Measurements from ENCODE around the gene LHFPL2. TPM values are rescaled to one million over a fixed set of nuclear protein-coding genes. Genes with fewer than 3 reads are reported as not detected.

The LHFPL2 gene
- total and polyA plus RNA-seq, 2 experiments from 2014 or later: 10.6 to 50.8 TPM

GRCh38 chr5:78626009-78626571, 22.5 kb downstream of the LHFPL2 start:
- no peak overlapping the region for H3K4me2 ChIP-seq
- H3K9me2 ChIP-seq (ENCODE audit: insufficient read depth): no peaks in the 10 kb centered on the region
- Mint-ChIP-seq H3K36me3 (ENCODE audit: low read depth) (peaks cover 81% of the 10 kb centered on the region), H3K4me3 (no peak overlapping the region), H3K27ac (0 out of 2 replicates have a peak overlapping the region, but pooled peaks have one; percentile 3), H3K27me3 (ENCODE audit: insufficient read depth, low read depth, poor library complexity) (peaks cover 4% of the 10 kb centered on the region), H3K9me3 (peaks cover 10% of the 10 kb centered on the region), H3K4me1 (peaks cover 23% of the 10 kb centered on the region)
- ATAC-seq: no peak
- H3K27ac ChIP-seq (ENCODE audit: low read depth): no peak overlapping the region
- H3K27me3 ChIP-seq (ENCODE audit: insufficient read depth): no peaks in the 10 kb centered on the region
- H3K36me3 ChIP-seq (ENCODE audit: insufficient read depth): peaks cover 21% of the 10 kb centered on the region; the same call in 1 of the 2 replicates
- TF ChIP-seq NANOG (IDR thresholded peaks at IDR 0.05; ENCODE audit: borderline replicate concordance) (no peak), EZH2phosphoT487 (IDR thresholded peaks at IDR 0.05; ENCODE audit: unreplicated experiment) (no peak), ZNF331 (CRISPR knock-in tag; IDR thresholded peaks at IDR 0.05; ENCODE audit: low read depth) (no peak), JUNB (IDR thresholded peaks at IDR 0.05; ENCODE audit: unreplicated experiment) (no peak), ZNF462 (CRISPR knock-in tag; IDR thresholded peaks at IDR 0.05) (no peak), ETS1 (IDR thresholded peaks at IDR 0.05) (no peak), STAT1 (IDR thresholded peaks at IDR 0.05; ENCODE audit: unreplicated experiment) (no peak), ZNF114 (CRISPR knock-in tag; IDR thresholded peaks at IDR 0.05) (no peak), POLR2AphosphoS5 (IDR thresholded peaks at IDR 0.05; ENCODE audit: low read depth) (no peak), CTCF (conservative IDR thresholded peaks at IDR 0.05; ENCODE audit: low read depth in 2 of 2) (no peak), REST (IDR thresholded peaks at IDR 0.05; ENCODE audit: unreplicated experiment) (no peak)
- no peaks in the 10 kb centered on the region for H3K4me1 ChIP-seq (ENCODE audit: insufficient read depth)
- no peak overlapping the region for H2AFZ ChIP-seq
- H4K20me1 ChIP-seq (replicated peaks; ENCODE audit: insufficient read depth): peaks cover 57% of the 10 kb centered on the region
- H3F3A ChIP-seq (replicated peaks; ENCODE audit: low read depth): no peaks in the 10 kb centered on the region
- no peak overlapping the region for H3K4me3 ChIP-seq
- peaks cover 94% of the 10 kb centered on the region for H3K79me2 ChIP-seq (replicated peaks; ENCODE audit: insufficient read depth)
- no peak for DNase-seq (ENCODE audit: low spot score)
